Heart right ventricle (tissue), 16 donors: ENCODE data around the gene HNRNPA1. TPM values are rescaled to one million over a fixed set of nuclear protein-coding genes. Genes with fewer than 3 reads are reported as not detected.
"Not testable (repeated sequence)": the region's sequence is repeated elsewhere in the genome, so short reads cannot be mapped to it uniquely, and the experiment has no call there.

ENCODE experiments used
- ATAC-seq, 8 donors: fragments of 200-7000 bp; cut with Tn5 transposase; one replicate each; pipeline ENCODE4 v1.9.1; 2020; ENCODE audit warnings: mild to moderate bottlenecking in 8 of 8, moderate library complexity in 8 of 8, moderate number of reproducible peaks in 1 of 8
- DNase-seq, 2 donors: peaks; one replicate each; pipeline ENCODE4 v3.0.0-alpha.2; 2020
- H3K27ac ChIP-seq, 10 donors: fragments of 200-600 bp; sonication (generic) in 2 of 10; one replicate each; pipeline versions ENCODE4 v1.5.0 to v1.8.0; 2020 to 2022; ENCODE audit warnings: mild to moderate bottlenecking in 3 of 10
- H3K27me3 ChIP-seq, 7 donors: fragments of 200-600 bp; one replicate each; pipeline ENCODE4 v1.8.0; 2021 to 2022; ENCODE audit warnings: mild to moderate bottlenecking in 2 of 7
- H3K36me3 ChIP-seq, 9 donors: fragments of 200-600 bp; sonication (generic) in 1 of 9; one replicate each; pipeline versions ENCODE4 v1.5.0 to v1.8.0; 2020 to 2022; ENCODE audit warnings: mild to moderate bottlenecking in 2 of 9
- H3K4me1 ChIP-seq, 9 donors: fragments of 200-600 bp; sonication (generic) in 1 of 9; one replicate each; pipeline versions ENCODE4 v1.5.0 to v1.8.0; 2020 to 2022; ENCODE audit warnings: mild to moderate bottlenecking in 4 of 9
- H3K4me3 ChIP-seq, 10 donors: fragments of 200-600 bp; sonication (generic) in 2 of 10; one replicate each; pipeline versions ENCODE4 v1.5.0 to v1.8.0; 2020 to 2022; ENCODE audit warnings: mild to moderate bottlenecking in 7 of 10, moderate library complexity in 2 of 10
- H3K9me3 ChIP-seq, 11 donors: fragments of 200-600 bp in 10 of 11; sonication (generic) in 2 of 11; one replicate each; pipeline versions ENCODE4 v1.5.0 to v1.8.0; 2013 to 2022; ENCODE audit warnings: mild to moderate bottlenecking in 2 of 11, control low read depth in 1 of 11, moderate library complexity in 1 of 11
- WGBS, 2 donors: extraction: QIAGEN DNeasy Blood & Tissue Kit; methylation state at CpG; one replicate each; pipeline ENCODE4 v1.1.7; 2013; ENCODE audit warnings: inconsistent platforms in 1 of 2; 5-methylcytosine and 5-hydroxymethylcytosine counted together
- intact Hi-C, 10 donors: fragments of 100-400 bp; cut with DNase I; formaldehyde crosslinking; loops; one replicate each; pipeline versions ENCODE4 v1.11.1 to v1.14.2; 2022
- polyA plus RNA-seq, 2 donors: library from polyadenylated mRNA; stranded (reverse); fragments of 200-250 nt; gene quantifications; one replicate each; pipeline ENCODE4 v1.2.3, GENCODE V29; 2013
- total RNA-seq, 10 donors: library from RNA; stranded (reverse); fragmentation: NEBNext Ultra II Directional in 3 of 10; extraction: Animal tissue kit (Norgen Biotek cat#: 25700) in 3 of 10; gene quantifications; one replicate each; pipeline versions ENCODE4 v1.2.1 to v1.2.4, GENCODE V29; 2021 to 2023
- TF ChIP-seq, protein P1 (sequence below), 9 donors: fragments of 200-600 bp; sonication (generic) in 2 of 9; IDR thresholded peaks; one replicate each; pipeline versions ENCODE4 v1.5.0 to v1.8.0; 2021 to 2022; ENCODE audit warnings: antibody characterized with exemption in 9 of 9, mild to moderate bottlenecking in 5 of 9, moderate library complexity in 1 of 9
- donor health status: Arrhythmogenic right ventricular cardiomyopathy.
- donor health status: ischemic (EF 13 %, LVEDD 7.1; RV severe dilation, severe dysfunction).
- donor health status: healthy with polysubstance abuse.
- donor health status: DM: no; HTN: yes; CAD: no.
- donor health status: DM: no; HTN: no; CAD: no.
- donor health status: ischemic (EF 25% LVEDD 6.9; RV normal size, moderate dysfunction).
- donor health status: ischemic (EF 25% LVEDD 5.7; RV mildly dilated, moderate dysfunction).
- donor health status: healthy.
- donor health status: DM: yes; HTN: yes; CAD: no.
- donor health status: Ischemic cardiomyopathy.
- donor health status: ischemic (EF 35%, LVEDD 5.7; RV mildly dilated, moderate dysfunction).
- donor health status: nonischemic (EF 11% LVEDD 7.7; RV severe dilation, severe dysfunction).
- donor health status: DM: yes; HTN: yes; CAD: no.
- donor health status: PGD.
- donor health status: ischemic (EF 29% LVEDD 5.4; RV normal size, mild dysfunction).
- donor health status: nonischemic (EF 23%, LVEDD 6.1; RV moderate dilation, normal function).

The HNRNPA1 gene
- total and polyA plus RNA-seq, 12 donors: 353 to 641 (median 462) TPM

DNA sequence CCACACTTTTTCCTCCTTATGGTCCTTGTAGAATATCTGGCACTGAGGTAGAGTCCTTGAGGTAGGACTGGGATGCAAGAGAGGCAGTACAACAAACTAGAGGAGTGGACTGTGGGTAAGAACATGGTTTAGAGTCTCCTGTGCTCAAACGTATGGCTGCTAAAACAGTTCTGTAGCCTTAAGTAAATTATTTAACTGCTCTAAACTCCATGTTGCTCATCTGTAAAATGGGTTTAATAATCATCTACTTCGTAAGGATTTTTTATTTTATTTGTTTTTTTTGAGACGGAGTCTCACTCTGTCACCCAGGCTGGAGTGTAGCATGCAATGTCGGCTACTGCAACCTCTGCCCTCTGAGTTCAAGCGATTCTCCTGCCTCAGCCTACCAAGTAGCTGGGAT is 40.8 kb downstream of the HNRNPA1 start:
- H3K4me1 ChIP-seq: peaks cover 3 to 18% (median 10%) of the 10 kb centered on the region in 9 donors
- H3K9me3 ChIP-seq: no peaks in the 10 kb centered on the region
- H3K27me3 ChIP-seq: no peaks in the 10 kb centered on the region
- 86 to 89% methylated on average over 5 of the region's 5 CpGs for WGBS, 2 donors
- TF ChIP-seq, protein P1, sequence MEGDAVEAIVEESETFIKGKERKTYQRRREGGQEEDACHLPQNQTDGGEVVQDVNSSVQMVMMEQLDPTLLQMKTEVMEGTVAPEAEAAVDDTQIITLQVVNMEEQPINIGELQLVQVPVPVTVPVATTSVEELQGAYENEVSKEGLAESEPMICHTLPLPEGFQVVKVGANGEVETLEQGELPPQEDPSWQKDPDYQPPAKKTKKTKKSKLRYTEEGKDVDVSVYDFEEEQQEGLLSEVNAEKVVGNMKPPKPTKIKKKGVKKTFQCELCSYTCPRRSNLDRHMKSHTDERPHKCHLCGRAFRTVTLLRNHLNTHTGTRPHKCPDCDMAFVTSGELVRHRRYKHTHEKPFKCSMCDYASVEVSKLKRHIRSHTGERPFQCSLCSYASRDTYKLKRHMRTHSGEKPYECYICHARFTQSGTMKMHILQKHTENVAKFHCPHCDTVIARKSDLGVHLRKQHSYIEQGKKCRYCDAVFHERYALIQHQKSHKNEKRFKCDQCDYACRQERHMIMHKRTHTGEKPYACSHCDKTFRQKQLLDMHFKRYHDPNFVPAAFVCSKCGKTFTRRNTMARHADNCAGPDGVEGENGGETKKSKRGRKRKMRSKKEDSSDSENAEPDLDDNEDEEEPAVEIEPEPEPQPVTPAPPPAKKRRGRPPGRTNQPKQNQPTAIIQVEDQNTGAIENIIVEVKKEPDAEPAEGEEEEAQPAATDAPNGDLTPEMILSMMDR (IDR thresholded peaks at IDR 0.05): no peak
- intact Hi-C loops: loop anchor here in 3 of 10 donors (5.0 to 10.0 kb wide), 4 partner anchors 39 to 107 kb away; partner anchors contain the start of genes CBX5 (in 1 of the 3) and HNRNPA1 (in 1 of the 3)
- no peaks in the 10 kb centered on the region for H3K36me3 ChIP-seq
- H3K27ac ChIP-seq: no peak overlapping the region
- H3K4me3 ChIP-seq: no peak overlapping the region
- DNase-seq: no peak
- ATAC-seq: no peak

DNA sequence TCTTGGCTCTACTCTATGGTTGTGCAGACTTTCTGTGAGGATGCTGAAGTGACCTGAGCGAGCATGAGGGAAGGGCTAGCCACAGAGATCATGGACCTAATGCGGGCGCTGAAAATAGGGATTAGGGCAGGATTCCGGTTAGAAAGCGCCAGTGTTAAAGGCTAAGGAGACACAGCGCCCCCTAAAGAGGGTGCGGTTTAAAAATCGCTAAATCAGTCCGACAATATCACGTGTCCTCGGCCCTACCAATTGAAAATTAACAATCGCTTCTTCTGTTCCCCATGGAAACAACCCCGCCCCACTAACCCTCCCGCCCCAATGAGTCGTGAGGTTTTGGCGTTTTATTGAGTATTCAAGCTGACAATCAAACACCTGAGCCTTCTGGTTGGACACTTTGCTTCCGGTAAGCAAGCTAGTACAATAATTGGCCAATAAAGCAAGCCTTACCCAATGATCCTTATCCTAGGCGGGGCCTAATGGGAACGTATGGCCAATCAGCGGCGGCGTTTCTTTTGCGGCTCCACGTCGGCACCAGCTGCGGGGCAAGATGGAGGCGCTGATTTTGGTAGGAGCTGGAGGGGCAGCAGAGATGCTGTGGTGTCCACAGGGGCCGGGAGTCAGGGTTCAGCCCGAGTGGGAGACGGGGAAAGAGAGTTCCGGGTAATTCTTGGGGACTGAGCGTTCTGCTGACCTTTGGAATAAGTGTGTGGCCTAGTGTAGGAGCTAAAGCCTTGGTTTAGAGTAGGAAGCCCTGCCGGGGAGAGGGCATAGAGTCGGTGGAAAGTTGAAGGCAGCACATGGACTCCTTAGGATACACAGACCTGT is 44.3 kb downstream of the HNRNPA1 start, which contains the start of gene COPZ1:
COPZ1 (plus strand) TSS at position 515 of the 825 bp plus-strand sequence; CDS start at position 548, 33 bp downstream.
- peaks cover 3 to 51% (median 39%) of the 10 kb centered on the region in 9 donors for H3K4me1 ChIP-seq
- intact Hi-C loops: loop anchor here in 6 of 10 donors (2.0 to 10.0 kb wide), 8 partner anchors 33 to 110 kb away; partner anchors contain the start of genes CBX5 (in 3 of the 6), HNRNPA1 (in 3 of the 6) and GPR84 (in 1 of the 6)

DNA sequence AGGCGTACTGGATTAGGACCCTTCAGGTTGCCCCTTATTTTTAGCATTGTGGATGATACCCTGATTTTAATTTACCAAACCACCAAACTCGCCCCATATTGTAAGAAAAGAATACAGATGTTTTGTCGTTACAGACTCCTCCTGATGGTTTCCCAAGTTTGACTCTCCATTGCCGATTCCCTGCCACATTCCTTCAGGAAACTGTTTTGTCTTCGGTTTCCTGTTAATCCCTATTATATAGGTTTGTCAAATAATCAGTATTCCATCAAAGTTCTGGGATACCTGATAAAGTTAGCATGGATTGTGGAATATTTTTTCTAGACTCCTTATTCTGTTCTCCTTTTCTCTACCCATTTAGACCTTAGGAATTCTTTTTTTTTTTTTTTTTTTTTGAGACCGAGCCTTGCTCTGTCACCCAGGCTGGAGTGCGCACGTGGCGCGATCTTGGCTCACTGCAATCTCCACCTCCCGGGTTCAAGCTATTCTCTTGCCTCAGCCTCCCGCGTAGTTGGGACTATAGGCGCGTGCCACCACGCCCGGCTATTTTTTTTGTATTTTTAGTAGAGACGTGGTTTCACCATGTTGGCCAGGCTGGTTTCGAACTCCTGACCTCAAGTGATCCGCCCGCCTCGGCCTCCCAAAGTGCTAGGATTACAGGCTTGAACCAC is 45.0 kb downstream of the HNRNPA1 start:
- Histone ChIP-seq H3K4me3 (peak overlapping the region; percentile 70 to 90 (median 81)), H3K36me3 (peaks cover 0 to 18% (median 0%) of the 10 kb centered on the region in 9 donors), H3K27ac (peak overlapping the region; percentile 56 to 95 (median 83)), H3K4me1 (peaks cover 3 to 56% (median 46%) of the 10 kb centered on the region in 9 donors)
- not testable (repeated sequence) for H3K27me3 ChIP-seq, H3K9me3 ChIP-seq, ATAC-seq, DNase-seq
- 42 to 49% methylated on average over 22 of the region's 22 CpGs for WGBS, 2 donors
- intact Hi-C loops: loop anchor here in 5 of 10 donors (2.0 to 10.0 kb wide), 6 partner anchors 33 to 111 kb away; partner anchors contain the start of genes CBX5 (in 2 of the 5), HNRNPA1 (in 2 of the 5) and GPR84 (in 1 of the 5)

More for the DNA sequence above, 44.3 kb downstream of the HNRNPA1 start, which contains the start of gene COPZ1:
- Histone ChIP-seq H3K4me3 (peak within 1 kb of the TSS; percentile 70 to 90 (median 81)), H3K27ac (peak within 1 kb of the TSS; percentile 56 to 95 (median 83)), H3K27me3 (no peaks in the 10 kb centered on the region), H3K36me3 (peaks cover 0 to 15% (median 0%) of the 10 kb centered on the region in 9 donors), H3K9me3 (no peaks in the 10 kb centered on the region)
- WGBS, 2 donors: 2% methylated on average over 34 of the region's 34 CpGs
- DNase-seq: peak; percentile 88 to 98
- TF ChIP-seq, protein P1 (IDR thresholded peaks at IDR 0.05): peak; percentile 49 to 88 (median 81)
- peak; percentile 98 to 99 (median 98) for ATAC-seq

DNA sequence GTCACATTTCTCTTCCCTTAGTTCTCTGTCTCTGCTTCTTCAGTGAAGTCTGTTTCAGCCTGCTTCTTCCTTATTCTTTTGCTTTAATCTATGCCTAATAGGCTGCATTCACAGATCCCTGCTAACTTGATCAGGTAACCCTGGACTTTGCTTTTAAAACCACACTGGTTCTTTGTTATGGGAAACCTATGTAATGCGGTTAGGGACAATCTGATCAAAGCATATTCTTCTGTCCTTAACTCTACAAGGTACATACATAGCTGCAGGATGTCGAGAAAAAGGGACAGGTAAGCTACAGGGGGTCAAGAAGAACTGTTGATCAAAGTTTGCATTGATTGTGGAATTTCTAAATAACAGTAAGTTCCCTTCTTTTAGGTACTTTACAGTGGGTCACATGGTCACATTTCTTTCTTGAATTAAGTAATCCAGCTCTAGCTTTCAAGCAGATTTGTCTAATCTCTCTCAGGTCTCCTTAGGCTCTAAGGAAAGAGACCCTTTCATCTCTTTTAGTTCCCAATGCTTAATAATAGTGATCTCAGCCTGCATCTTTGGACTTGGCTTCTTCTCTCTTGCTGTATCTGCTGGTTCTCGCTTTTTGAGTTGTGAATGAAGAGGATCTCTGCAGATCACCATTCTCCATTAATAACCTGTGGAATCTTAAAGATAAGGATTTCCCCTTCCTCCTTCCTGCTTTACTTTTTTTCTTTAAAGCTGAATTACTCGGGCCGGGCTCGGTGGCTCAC is 48.2 kb downstream of the HNRNPA1 start:
- Histone ChIP-seq H3K9me3 (no peaks in the 10 kb centered on the region), H3K4me1 (peaks cover 3 to 77% (median 55%) of the 10 kb centered on the region in 9 donors), H3K27ac (peak overlapping the region in 1 of 10 donors; percentile 11), H3K27me3 (no peaks in the 10 kb centered on the region), H3K36me3 (peaks cover 0 to 28% (median 0%) of the 10 kb centered on the region in 9 donors), H3K4me3 (no peak overlapping the region)
- intact Hi-C loops: loop anchor here in 5 of 10 donors (5.0 to 10.0 kb wide), 5 partner anchors 34 to 114 kb away; partner anchors contain the start of gene GPR84 (in 1 of the 5)
- DNase-seq (no peak), ATAC-seq (no peak)
- WGBS, 2 donors: 82 to 83% methylated on average over 6 of the region's 6 CpGs
- TF ChIP-seq, protein P1 (IDR thresholded peaks at IDR 0.05): no peak
